Glutamatergic neuron (in vitro differentiated cells): ENCODE results near the gene ZNRF2. TPM values are rescaled to one million over a fixed set of nuclear protein-coding genes. Genes with fewer than 3 reads are reported as not detected.
A peak's percentile ranks its signal among the peaks of the same experiment; 100 is the strongest.
"Not testable (repeated sequence)": the region's sequence is repeated elsewhere in the genome, so short reads cannot be mapped to it uniquely, and the experiment has no call there.

Source experiments
- DNase-seq: peaks from one replicate; pipeline ENCODE4 v3.0.0; 2022
- H3K27ac Mint-ChIP-seq: one replicate; pipeline ENCODE4 v1.8.0; 2020; ENCODE audit warnings: mild to moderate bottlenecking, mixed read lengths, inconsistent platforms; ENCODE audit not compliant: unreplicated experiment
- H3K27me3 Mint-ChIP-seq: one replicate; pipeline ENCODE4 v1.8.0; 2020; ENCODE audit warnings: mild to moderate bottlenecking, moderate library complexity, mixed read lengths, inconsistent platforms; ENCODE audit not compliant: unreplicated experiment
- H3K36me3 Mint-ChIP-seq: one replicate; pipeline ENCODE4 v1.8.0; 2020; ENCODE audit warnings: mild to moderate bottlenecking, mixed read lengths, inconsistent platforms; ENCODE audit not compliant: unreplicated experiment
- H3K4me1 Mint-ChIP-seq: one replicate; pipeline ENCODE4 v1.8.0; 2020; ENCODE audit warnings: mild to moderate bottlenecking, low read depth, mixed read lengths, inconsistent platforms; ENCODE audit not compliant: unreplicated experiment
- H3K4me3 Mint-ChIP-seq: one replicate; pipeline ENCODE4 v1.8.0; 2020; ENCODE audit warnings: mild to moderate bottlenecking, mixed read lengths, inconsistent platforms; ENCODE audit not compliant: unreplicated experiment
- H3K9me3 Mint-ChIP-seq: one replicate; pipeline ENCODE4 v1.8.0; 2020; ENCODE audit warnings: mild to moderate bottlenecking, moderate library complexity, mixed read lengths, inconsistent platforms; ENCODE audit not compliant: unreplicated experiment
- total RNA-seq: library from RNA; stranded (reverse); fragmentation: NEBNext Ultra II Directional; extraction: Animal tissue kit (Norgen Biotek cat#: 25700); gene quantifications from one replicate; pipeline ENCODE4 v1.2.1, GENCODE V29; 2021; ENCODE audit not compliant: unreplicated experiment
- TF ChIP-seq, protein P1 (sequence below): fragments of 200-600 bp; sonication (generic); IDR thresholded peaks from one replicate; pipeline ENCODE4 v1.5.0; 2021; ENCODE audit not compliant: partially characterized antibody, unreplicated experiment

ZNRF2 gene
- total RNA-seq, 1 donor from 2014 or later: 16.7 TPM

DNA sequence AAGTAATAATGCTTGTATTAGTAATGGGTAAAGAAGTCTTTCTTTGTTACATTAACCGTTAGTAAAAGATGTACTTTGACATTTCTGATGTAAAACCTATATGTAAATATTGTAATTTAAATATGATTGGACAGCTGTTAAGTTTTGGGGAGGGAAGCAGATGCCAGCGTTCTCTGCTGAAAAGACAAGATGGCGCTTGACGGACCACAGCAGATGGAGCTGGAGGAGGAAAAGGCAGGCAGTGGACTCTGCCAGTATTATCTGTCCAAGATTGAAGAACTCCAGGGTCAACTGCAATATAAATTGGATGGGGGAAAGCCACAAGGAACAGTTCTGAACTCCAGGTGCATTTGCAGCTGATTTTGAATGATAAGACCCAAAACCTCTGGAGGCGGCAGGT, 86.9 kb downstream of the ZNRF2 start:
- Mint-ChIP-seq H3K27me3 (no peaks in the 10 kb centered on the region), H3K36me3 (peaks cover 5% of the 10 kb centered on the region), H3K9me3 (peaks cover 2% of the 10 kb centered on the region), H3K4me1 (peaks cover 13% of the 10 kb centered on the region), H3K27ac (peak overlapping the region; percentile 43), H3K4me3 (no peak overlapping the region)
- TF ChIP-seq, protein P1, sequence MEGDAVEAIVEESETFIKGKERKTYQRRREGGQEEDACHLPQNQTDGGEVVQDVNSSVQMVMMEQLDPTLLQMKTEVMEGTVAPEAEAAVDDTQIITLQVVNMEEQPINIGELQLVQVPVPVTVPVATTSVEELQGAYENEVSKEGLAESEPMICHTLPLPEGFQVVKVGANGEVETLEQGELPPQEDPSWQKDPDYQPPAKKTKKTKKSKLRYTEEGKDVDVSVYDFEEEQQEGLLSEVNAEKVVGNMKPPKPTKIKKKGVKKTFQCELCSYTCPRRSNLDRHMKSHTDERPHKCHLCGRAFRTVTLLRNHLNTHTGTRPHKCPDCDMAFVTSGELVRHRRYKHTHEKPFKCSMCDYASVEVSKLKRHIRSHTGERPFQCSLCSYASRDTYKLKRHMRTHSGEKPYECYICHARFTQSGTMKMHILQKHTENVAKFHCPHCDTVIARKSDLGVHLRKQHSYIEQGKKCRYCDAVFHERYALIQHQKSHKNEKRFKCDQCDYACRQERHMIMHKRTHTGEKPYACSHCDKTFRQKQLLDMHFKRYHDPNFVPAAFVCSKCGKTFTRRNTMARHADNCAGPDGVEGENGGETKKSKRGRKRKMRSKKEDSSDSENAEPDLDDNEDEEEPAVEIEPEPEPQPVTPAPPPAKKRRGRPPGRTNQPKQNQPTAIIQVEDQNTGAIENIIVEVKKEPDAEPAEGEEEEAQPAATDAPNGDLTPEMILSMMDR: no peak
- DNase-seq: no peak

DNA sequence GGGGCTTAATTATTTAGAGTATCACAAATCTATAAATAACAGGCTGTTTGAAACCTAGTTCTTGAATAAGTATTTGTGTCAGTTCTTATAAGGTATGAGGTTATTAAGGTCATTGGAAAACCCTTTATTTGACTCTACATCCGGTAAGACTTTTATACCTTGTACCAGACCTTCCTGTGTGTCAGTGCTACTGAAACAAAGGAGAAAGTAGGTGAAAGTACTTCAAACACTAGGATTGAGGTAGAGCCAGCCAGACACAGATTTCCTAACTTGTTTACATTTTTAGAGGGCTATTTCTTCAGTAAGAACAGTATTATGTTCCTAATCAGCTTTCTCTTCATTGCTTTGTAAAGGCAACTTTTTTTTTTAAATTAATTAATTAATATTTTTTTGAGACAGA, 93.9 kb downstream of the ZNRF2 start:
- H3K27ac Mint-ChIP-seq: no peak overlapping the region
- H3K4me3 Mint-ChIP-seq: no peak overlapping the region
- no peak for DNase-seq
- no peaks in the 10 kb centered on the region for H3K9me3 Mint-ChIP-seq
- H3K27me3 Mint-ChIP-seq: no peaks in the 10 kb centered on the region
- TF ChIP-seq, protein P1: no peak
- peaks cover 4% of the 10 kb centered on the region for H3K36me3 Mint-ChIP-seq
- no peaks in the 10 kb centered on the region for H3K4me1 Mint-ChIP-seq

DNA sequence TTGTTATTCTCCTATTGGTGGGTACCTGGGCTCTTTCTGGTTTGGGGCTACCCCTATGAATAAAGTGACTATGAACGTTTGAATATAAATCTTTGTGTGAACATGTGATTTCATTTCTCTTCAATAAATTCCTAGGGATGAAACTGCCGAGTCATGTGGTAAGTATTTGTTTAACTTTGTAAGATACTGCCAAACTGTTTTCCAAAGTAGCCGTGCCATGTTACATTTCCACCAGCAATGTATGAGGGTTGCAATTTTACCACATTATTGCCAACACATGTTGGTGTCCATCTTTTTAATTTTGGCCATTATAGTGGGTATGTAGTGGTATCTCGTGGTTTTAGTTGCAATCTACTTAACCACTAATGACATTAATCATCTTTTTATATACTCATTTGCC, 94.7 kb downstream of the ZNRF2 start:
- Mint-ChIP-seq H3K27ac (no peak overlapping the region), H3K9me3 (no peaks in the 10 kb centered on the region), H3K4me3 (no peak overlapping the region), H3K4me1 (no peaks in the 10 kb centered on the region), H3K36me3 (peaks cover 5% of the 10 kb centered on the region), H3K27me3 (no peaks in the 10 kb centered on the region)
- DNase-seq: no peak
- TF ChIP-seq, protein P1: no peak

DNA sequence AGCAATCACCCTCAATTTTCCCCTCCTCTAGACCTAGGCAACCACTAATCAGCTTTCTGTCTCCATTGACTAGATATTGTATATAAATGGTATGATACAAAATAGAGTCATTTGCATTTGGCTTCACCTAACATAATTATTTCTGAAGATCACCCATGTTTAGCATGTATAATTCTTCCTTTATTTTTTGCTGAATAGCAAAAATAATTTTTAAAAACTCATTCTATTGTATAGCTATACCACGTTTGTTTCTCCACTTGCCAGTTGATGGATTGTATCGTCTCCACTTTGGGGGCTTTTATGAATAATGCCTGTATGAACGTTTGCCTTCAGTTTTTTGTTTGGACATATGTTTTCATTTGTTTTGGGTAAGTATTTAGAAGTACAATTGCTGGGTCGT, 95.3 kb downstream of the ZNRF2 start:
- Mint-ChIP-seq H3K4me1 (no peaks in the 10 kb centered on the region), H3K9me3 (no peaks in the 10 kb centered on the region), H3K27ac (no peak overlapping the region), H3K27me3 (no peaks in the 10 kb centered on the region), H3K36me3 (peaks cover 9% of the 10 kb centered on the region), H3K4me3 (no peak overlapping the region)
- TF ChIP-seq, protein P1: no peak
- no peak for DNase-seq

DNA sequence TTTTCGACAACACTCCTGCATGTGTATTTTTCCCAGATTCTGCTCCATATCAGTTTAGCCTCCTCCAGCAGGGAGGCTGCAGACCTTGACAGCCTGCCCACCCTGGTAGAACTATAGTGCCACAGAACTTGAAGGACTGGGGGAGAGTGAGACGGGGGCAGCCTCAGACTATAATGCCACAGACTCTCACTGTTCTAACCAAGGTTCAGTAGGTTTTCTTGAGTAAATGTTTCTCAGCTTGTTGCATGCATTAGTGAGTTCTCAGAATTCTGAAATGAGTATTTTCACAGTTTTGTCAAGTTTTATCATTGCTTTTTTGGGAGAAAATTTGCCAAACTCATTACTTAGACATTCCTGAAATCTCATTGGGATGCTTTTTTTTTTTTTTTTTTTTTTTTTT, 95.9 kb downstream of the ZNRF2 start:
- Mint-ChIP-seq H3K4me1 (no peaks in the 10 kb centered on the region), H3K4me3 (no peak overlapping the region), H3K36me3 (peaks cover 9% of the 10 kb centered on the region), H3K27me3 (no peaks in the 10 kb centered on the region), H3K9me3 (no peaks in the 10 kb centered on the region), H3K27ac (no peak overlapping the region)
- TF ChIP-seq, protein P1: no peak
- DNase-seq: no peak

DNA sequence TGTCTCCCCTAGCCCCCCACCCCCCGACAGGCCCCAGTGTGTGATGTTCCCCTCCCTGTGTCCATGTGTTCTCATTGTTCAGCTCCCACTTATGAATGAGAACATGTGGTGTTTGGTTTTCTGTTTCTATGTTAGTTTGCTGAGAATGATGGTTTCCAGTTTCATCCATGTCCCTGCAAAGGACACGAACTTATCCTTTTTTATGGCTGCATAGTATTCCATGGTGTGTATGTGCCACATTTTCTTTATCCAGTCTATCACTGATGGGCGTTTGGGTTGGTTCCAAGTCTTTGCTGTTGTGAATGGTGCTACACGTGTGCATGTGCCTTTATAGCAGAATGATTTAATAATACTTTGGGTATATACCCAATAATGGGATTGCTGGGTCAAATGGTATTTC, 96.4 kb downstream of the ZNRF2 start:
- H3K27ac Mint-ChIP-seq, H3K4me1 Mint-ChIP-seq, H3K9me3 Mint-ChIP-seq, DNase-seq, H3K27me3 Mint-ChIP-seq, H3K36me3 Mint-ChIP-seq, H3K4me3 Mint-ChIP-seq: not testable (repeated sequence)
